CD4-positive, alpha-beta T cell (primary cell): ENCODE measurements around the gene CTTNBP2. TPM values are rescaled to one million over a fixed set of nuclear protein-coding genes. Genes with fewer than 3 reads are reported as not detected.
A peak's percentile ranks its signal among the peaks of the same experiment; 100 is the strongest.
"Not testable (repeated sequence)": the region's sequence is repeated elsewhere in the genome, so short reads cannot be mapped to it uniquely, and the experiment has no call there.

Source experiments
- ATAC-seq: fragments of 200-7000 bp; cut with Tn5 transposase; one replicate; pipeline ENCODE4 v1.10.0; 2022; ENCODE audit warnings: mild to moderate bottlenecking; ENCODE audit not compliant: poor library complexity
- CTCF ChIA-PET: fragments of 350-600 bp; sonication (Branson Sonifier 250); formaldehyde crosslinking; loops from one replicate; lab custom pipeline; 2021; ENCODE audit warnings: antibody characterized with exemption, inconsistent platforms; lab: Charles Lee
- POLR2A ChIA-PET: fragments of 350-600 bp; sonication (Branson Sonifier 250); formaldehyde crosslinking; loops from one replicate; lab custom pipeline; 2021; ENCODE audit warnings: antibody characterized with exemption, inconsistent platforms; lab: Charles Lee
- DNase-seq, 14 experiments: peaks; one replicate each; pipeline ENCODE4 v3.0.0-alpha.2; 2013 to 2020; ENCODE audit warnings: mixed read lengths in 2 of 14
- H3K27ac ChIP-seq, 2 donors: one replicate each; pipeline versions ENCODE4 v1.5.1 to v1.7.0; 2013; ENCODE audit warnings: low read length in 2 of 2, low read depth in 1 of 2, mild to moderate bottlenecking in 1 of 2
- H3K27me3 ChIP-seq, 2 experiments: 1 replicate in 1 of 2; 2 replicates in 1 of 2; pipeline versions ENCODE4 v1.6.1 to v1.7.0; 2013; ENCODE audit warnings: low read length in 2 of 2, control low read depth in 1 of 2, mild to moderate bottlenecking in 1 of 2, moderate library complexity in 1 of 2; ENCODE audit not compliant: insufficient read depth in 2 of 2, control insufficient read depth in 1 of 2
- H3K36me3 ChIP-seq: one replicate; pipeline ENCODE4 v1.6.1; 2013; ENCODE audit warnings: low read length, control low read depth; ENCODE audit not compliant: insufficient read depth
- H3K4me1 ChIP-seq: one replicate; pipeline ENCODE4 v1.6.1; 2013; ENCODE audit warnings: low read length, control low read depth; ENCODE audit not compliant: insufficient read depth
- H3K4me3 ChIP-seq: one replicate; pipeline ENCODE4 v1.5.1; 2013; ENCODE audit warnings: mild to moderate bottlenecking, low read length, moderate library complexity
- H3K9me3 ChIP-seq, 2 experiments: 1 replicate in 1 of 2; 2 replicates in 1 of 2; pipeline versions ENCODE4 v1.6.1 to v1.7.0; 2013; ENCODE audit warnings: low read length in 2 of 2, mild to moderate bottlenecking in 2 of 2, control low read depth in 1 of 2, moderate library complexity in 1 of 2; ENCODE audit not compliant: control insufficient read depth in 1 of 2, insufficient read depth in 1 of 2
- H3K27ac Mint-ChIP-seq: one replicate; pipeline ENCODE4 v1.8.0; 2020; ENCODE audit warnings: mixed read lengths
- H3K27me3 Mint-ChIP-seq: one replicate; pipeline ENCODE4 v1.8.0; 2021; ENCODE audit warnings: mixed read lengths
- H3K36me3 Mint-ChIP-seq: one replicate; pipeline ENCODE4 v1.8.0; 2021; ENCODE audit warnings: low read depth, mixed read lengths
- H3K4me1 Mint-ChIP-seq: one replicate; pipeline ENCODE4 v1.8.0; 2021; ENCODE audit warnings: low read depth, mixed read lengths
- H3K4me3 Mint-ChIP-seq: one replicate; pipeline ENCODE4 v1.8.0; 2020; ENCODE audit warnings: mild to moderate bottlenecking, mixed read lengths
- H3K9me3 Mint-ChIP-seq: one replicate; pipeline ENCODE4 v1.8.0; 2020; ENCODE audit warnings: mixed read lengths
- CTCF ChIP-seq: fragments of 200-600 bp; IDR thresholded peaks from one replicate; pipeline ENCODE4 v1.8.0; 2022; ENCODE audit warnings: antibody characterized with exemption, mild to moderate bottlenecking
- intact Hi-C, 2 experiments: fragments of 100-400 bp; cut with DNase I in 1 of 2; cut with micrococcal nuclease in 1 of 2; formaldehyde crosslinking; loops; one replicate each; pipeline versions ENCODE4 v1.15.1 to v1.9.0; 2023 to 2025; cut with DNase I, micrococcal nuclease
- total RNA-seq, 174 experiments: library from RNA in 2 of 174; stranded (reverse) in 2 of 174; gene quantifications; one replicate each; pipeline ENCODE4 v1.2.3 and lab custom pipeline; 2021 to 2026

The CTTNBP2 gene
- total RNA-seq, 2 experiments from 2014 or later: not detected

GRCh38 chr7:117716707-117717299, 156.4 kb downstream of the CTTNBP2 start:
- DNase-seq (no peak), ATAC-seq (no peak)
- Mint-ChIP-seq H3K27me3 (peaks cover 5% of the 10 kb centered on the region), H3K36me3 (no peaks in the 10 kb centered on the region), H3K4me1 (no peaks in the 10 kb centered on the region), H3K9me3 (no peaks in the 10 kb centered on the region), H3K4me3 (no peak overlapping the region), H3K27ac (no peak overlapping the region)
- ChIA-PET CTCF (no interaction called here), POLR2A (no interaction called here)
- Histone ChIP-seq H3K27ac (no peak overlapping the region), H3K4me1 (no peaks in the 10 kb centered on the region), H3K4me3 (no peak overlapping the region), H3K36me3 (no peaks in the 10 kb centered on the region), H3K27me3 (no peaks in the 10 kb centered on the region), H3K9me3 (no peaks in the 10 kb centered on the region)
- TF ChIP-seq CTCF: no peak
- intact Hi-C loops: no loop called here

- H3K9me3 ChIP-seq: no peaks in the 10 kb centered on the region
- no peak for ATAC-seq
- POLR2A ChIA-PET: no interaction called here
- CTCF ChIA-PET: interaction anchor here (0.7 kb wide), 1 partner anchor 785 kb away, joined by 3 read pairs; no protein-coding TSS in a partner anchor
- H3K4me3 Mint-ChIP-seq: no peak overlapping the region
- no peaks in the 10 kb centered on the region for H3K4me1 Mint-ChIP-seq
- no peak overlapping the region for H3K27ac ChIP-seq
- H3K9me3 Mint-ChIP-seq: no peaks in the 10 kb centered on the region
- DNase-seq: peak in 2 of 14 experiments; percentile 2 to 9
- no peaks in the 10 kb centered on the region for H3K36me3 ChIP-seq
- intact Hi-C loops: no loop called here
- H3K36me3 Mint-ChIP-seq: no peaks in the 10 kb centered on the region
- H3K27me3 Mint-ChIP-seq: peaks cover 5% of the 10 kb centered on the region
- TF ChIP-seq CTCF: no peak
- no peak overlapping the region for H3K4me3 ChIP-seq
- no peak overlapping the region for H3K27ac Mint-ChIP-seq
- no peaks in the 10 kb centered on the region for H3K4me1 ChIP-seq
- no peaks in the 10 kb centered on the region for H3K27me3 ChIP-seq
Measured at GRCh38 chr7:117715784-117716445, 157.3 kb downstream of the CTTNBP2 start.

GRCh38 chr7:117711556-117711955, 161.7 kb downstream of the CTTNBP2 start:
- no peaks in the 10 kb centered on the region for H3K4me1 ChIP-seq
- ChIA-PET CTCF (no interaction called here), POLR2A (no interaction called here)
- ATAC-seq (no peak), DNase-seq (no peak)
- Mint-ChIP-seq H3K36me3 (no peaks in the 10 kb centered on the region), H3K27ac (no peak overlapping the region), H3K4me1 (no peaks in the 10 kb centered on the region), H3K27me3 (peaks cover 9% of the 10 kb centered on the region), H3K9me3 (no peaks in the 10 kb centered on the region), H3K4me3 (no peak overlapping the region)
- no peaks in the 10 kb centered on the region for H3K9me3 ChIP-seq
- no peak overlapping the region for H3K27ac ChIP-seq
- H3K36me3 ChIP-seq: no peaks in the 10 kb centered on the region
- intact Hi-C loops: no loop called here
- TF ChIP-seq CTCF: no peak
- H3K27me3 ChIP-seq: no peaks in the 10 kb centered on the region
- no peak overlapping the region for H3K4me3 ChIP-seq

GRCh38 chr7:117708173-117708572, 165.1 kb downstream of the CTTNBP2 start:
- H3K4me1 Mint-ChIP-seq, H3K9me3 ChIP-seq, H3K27ac ChIP-seq, H3K9me3 Mint-ChIP-seq, intact Hi-C loops, H3K36me3 Mint-ChIP-seq, POLR2A ChIA-PET, H3K27ac Mint-ChIP-seq, H3K4me3 Mint-ChIP-seq, DNase-seq, H3K36me3 ChIP-seq, ATAC-seq, H3K4me3 ChIP-seq, CTCF ChIA-PET, H3K27me3 ChIP-seq, H3K4me1 ChIP-seq, H3K27me3 Mint-ChIP-seq: not testable (repeated sequence)
